ENCODE data around the gene STEAP1.
A peak's percentile ranks its signal among the peaks of the same experiment; 100 is the strongest.
"Not testable (repeated sequence)": the region's sequence is repeated elsewhere in the genome, so short reads cannot be mapped to it uniquely, and the experiment has no call there.

STEAP1 gene

GRCh38 chr7:90175667-90176066, 21.4 kb downstream of the STEAP1 start:
- no peak for DNase-seq

- no peak for DNase-seq
These were observed 21.9 kb downstream of the STEAP1 start for GRCh38 chr7:90176195-90176594.

- DNase-seq = no peak
These were observed 23.9 kb downstream of the STEAP1 start for GRCh38 chr7:90178166-90178565.

- DNase-seq = no peak
These were observed 24.5 kb downstream of the STEAP1 start for GRCh38 chr7:90178679-90179278.

- no peak for DNase-seq
These were observed 25.8 kb downstream of the STEAP1 start for GRCh38 chr7:90180011-90180585.

- DNase-seq = no peak
These were observed 26.4 kb downstream of the STEAP1 start for GRCh38 chr7:90180649-90181048.

- DNase-seq = no peak
These were observed 27.2 kb downstream of the STEAP1 start for GRCh38 chr7:90181485-90181884.

GRCh38 chr7:90186290-90186689, 32.0 kb downstream of the STEAP1 start:
- DNase-seq = not testable (repeated sequence)

- DNase-seq = no peak
These were observed 33.3 kb downstream of the STEAP1 start for GRCh38 chr7:90187507-90188050.

- no peak for DNase-seq
These were observed 34.0 kb downstream of the STEAP1 start for GRCh38 chr7:90188281-90188680.

- no peak for DNase-seq
These were observed 36.7 kb downstream of the STEAP1 start for GRCh38 chr7:90190995-90191394.

GRCh38 chr7:90191648-90192047, 37.4 kb downstream of the STEAP1 start:
- DNase-seq = no peak

GRCh38 chr7:90192876-90193750, 38.8 kb downstream of the STEAP1 start:
- no peak for DNase-seq

GRCh38 chr7:90194911-90195809, 40.9 kb downstream of the STEAP1 start:
- DNase-seq = no peak

GRCh38 chr7:90201500-90202195, 47.4 kb downstream of the STEAP1 start:
- no peak for DNase-seq

GRCh38 chr7:90207956-90208355, 53.7 kb downstream of the STEAP1 start:
- no peak for DNase-seq

GRCh38 chr7:90209776-90210175, 55.5 kb downstream of the STEAP1 start:
- DNase-seq = no peak

- no peak for DNase-seq
These were observed 56.2 kb downstream of the STEAP1 start for GRCh38 chr7:90210475-90210874.

GRCh38 chr7:90210981-90211380, 56.7 kb downstream of the STEAP1 start:
- DNase-seq = no peak

GRCh38 chr7:90211391-90212148, 57.3 kb downstream of the STEAP1 start, which contains the start of gene STEAP2:
Gene STEAP2, plus strand, starts transcription at chr7:90211740. Its CDS starts 13,343 bp downstream, at chr7:90225083.
- peak; percentile 23 to 62 for DNase-seq

GRCh38 chr7:90212149-90212495, 57.9 kb downstream of the STEAP1 start:
- no peak for DNase-seq

Data from stimulated activated CD4-positive, alpha-beta T cell treated with anti-CD3 and anti-CD28 coated beads, Interleukin-2, amount 100 ng/mL, for 24 hours (primary cell).